ENCODE data around the gene FAM209A.
"Not testable (repeated sequence)": the region's sequence is repeated elsewhere in the genome, so short reads cannot be mapped to it uniquely, and the experiment has no call there.

FAM209A gene

GRCh38 chr20:56540415-56540814, 15.9 kb downstream of the FAM209A start:
- no peak for DNase-seq (ENCODE audit: low read depth)

GRCh38 chr20:56542489-56543030, 18.0 kb downstream of the FAM209A start:
- DNase-seq (ENCODE audit: low read depth), result no peak

GRCh38 chr20:56551571-56551970, 27.0 kb downstream of the FAM209A start:
- DNase-seq (ENCODE audit: low read depth), result no peak

GRCh38 chr20:56552911-56553629, 28.5 kb downstream of the FAM209A start:
- DNase-seq (ENCODE audit: low read depth), result no peak

GRCh38 chr20:56554869-56555268, 30.3 kb downstream of the FAM209A start:
- DNase-seq (ENCODE audit: low read depth), result no peak

- DNase-seq (ENCODE audit: low read depth), result no peak
These were observed 34.4 kb downstream of the FAM209A start for GRCh38 chr20:56558968-56559367.

GRCh38 chr20:56564526-56564925, 40.0 kb downstream of the FAM209A start:
- not testable (repeated sequence) for DNase-seq (ENCODE audit: low read depth)

- no peak for DNase-seq (ENCODE audit: low read depth)
These were observed 41.0 kb downstream of the FAM209A start for GRCh38 chr20:56565511-56565910.

GRCh38 chr20:56566621-56567020, 42.1 kb downstream of the FAM209A start:
- no peak for DNase-seq (ENCODE audit: low read depth)

- DNase-seq (ENCODE audit: low read depth), result no peak
These were observed 46.3 kb downstream of the FAM209A start for GRCh38 chr20:56570832-56571231.

- DNase-seq (ENCODE audit: low read depth), result no peak
These were observed 47.6 kb downstream of the FAM209A start for GRCh38 chr20:56572172-56572571.

- DNase-seq (ENCODE audit: low read depth), result no peak
These were observed 49.4 kb downstream of the FAM209A start for GRCh38 chr20:56573986-56574385.

- no peak for DNase-seq (ENCODE audit: low read depth)
These were observed 50.1 kb downstream of the FAM209A start for GRCh38 chr20:56574531-56575142.

- no peak for DNase-seq (ENCODE audit: low read depth)
These were observed 50.6 kb downstream of the FAM209A start for GRCh38 chr20:56575157-56575556.

All from stimulated activated CD4-positive, alpha-beta T cell treated with anti-CD3 and anti-CD28 coated beads, Interleukin-2, amount 100 ng/mL, for 4 hours (primary cell).